Astrocyte of the spinal cord (primary cell): ENCODE measurements around the gene UBAP2L.
"Not testable (repeated sequence)": the region's sequence is repeated elsewhere in the genome, so short reads cannot be mapped to it uniquely, and the experiment has no call there.

Experiments
- DNase-seq: peaks from one replicate; pipeline ENCODE4 v3.0.0; 2011; ENCODE audit warnings: low read depth, low spot score
- H3K4me3 ChIP-seq: 2 replicates; pipeline ENCODE4 v1.5.1; 2011; ENCODE audit warnings: low read depth, mild to moderate bottlenecking, low read length, moderate library complexity
- in situ Hi-C: cut with HindIII; loops from 2 replicates; pipeline ENCODE4 v1.10.0; 2017; ENCODE audit warnings: low sequenced_read_pairs
- TF ChIP-seq, protein P1 (sequence below): IDR thresholded peaks from 2 replicates; pipeline ENCODE4 v1.5.1; 2012; ENCODE audit warnings: low read depth, mild to moderate bottlenecking, low read length, inconsistent platforms

Gene UBAP2L

DNA sequence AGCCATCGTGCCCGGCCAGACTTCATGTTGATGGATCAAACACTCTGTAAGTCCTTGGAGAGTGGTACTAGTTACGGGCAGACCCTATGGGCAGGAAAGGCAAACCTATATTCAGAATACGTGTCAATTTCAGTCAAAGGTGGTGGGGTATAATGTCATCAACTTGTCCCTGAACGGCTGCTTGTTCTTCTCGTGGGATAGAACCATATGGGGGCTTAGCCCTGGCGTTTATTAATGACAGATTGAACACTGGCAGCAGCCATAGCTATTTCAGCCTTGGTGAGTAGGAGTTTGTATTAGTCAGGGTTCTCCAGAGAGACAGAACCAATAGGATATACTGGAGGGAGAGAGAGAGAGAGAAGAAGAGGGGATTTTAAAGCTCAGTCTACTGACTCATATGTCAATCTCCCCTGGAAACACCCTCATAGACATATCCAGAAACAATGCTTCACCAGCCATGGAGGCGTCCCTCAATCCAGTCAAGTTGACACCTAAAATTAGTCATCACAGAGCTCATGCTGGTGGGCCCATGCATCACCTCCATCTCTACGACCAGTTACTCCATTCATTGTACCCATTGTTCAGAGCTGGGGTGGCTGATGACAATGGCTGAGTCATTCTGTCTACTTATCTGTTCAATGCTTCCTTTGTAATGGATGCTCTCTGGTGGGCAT is 84.0 kb downstream of the UBAP2L start:
- in situ Hi-C loops, result no loop called here
- no peak overlapping the region for H3K4me3 ChIP-seq
- TF ChIP-seq, protein P1, sequence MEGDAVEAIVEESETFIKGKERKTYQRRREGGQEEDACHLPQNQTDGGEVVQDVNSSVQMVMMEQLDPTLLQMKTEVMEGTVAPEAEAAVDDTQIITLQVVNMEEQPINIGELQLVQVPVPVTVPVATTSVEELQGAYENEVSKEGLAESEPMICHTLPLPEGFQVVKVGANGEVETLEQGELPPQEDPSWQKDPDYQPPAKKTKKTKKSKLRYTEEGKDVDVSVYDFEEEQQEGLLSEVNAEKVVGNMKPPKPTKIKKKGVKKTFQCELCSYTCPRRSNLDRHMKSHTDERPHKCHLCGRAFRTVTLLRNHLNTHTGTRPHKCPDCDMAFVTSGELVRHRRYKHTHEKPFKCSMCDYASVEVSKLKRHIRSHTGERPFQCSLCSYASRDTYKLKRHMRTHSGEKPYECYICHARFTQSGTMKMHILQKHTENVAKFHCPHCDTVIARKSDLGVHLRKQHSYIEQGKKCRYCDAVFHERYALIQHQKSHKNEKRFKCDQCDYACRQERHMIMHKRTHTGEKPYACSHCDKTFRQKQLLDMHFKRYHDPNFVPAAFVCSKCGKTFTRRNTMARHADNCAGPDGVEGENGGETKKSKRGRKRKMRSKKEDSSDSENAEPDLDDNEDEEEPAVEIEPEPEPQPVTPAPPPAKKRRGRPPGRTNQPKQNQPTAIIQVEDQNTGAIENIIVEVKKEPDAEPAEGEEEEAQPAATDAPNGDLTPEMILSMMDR, result no peak
- no peak for DNase-seq

DNA sequence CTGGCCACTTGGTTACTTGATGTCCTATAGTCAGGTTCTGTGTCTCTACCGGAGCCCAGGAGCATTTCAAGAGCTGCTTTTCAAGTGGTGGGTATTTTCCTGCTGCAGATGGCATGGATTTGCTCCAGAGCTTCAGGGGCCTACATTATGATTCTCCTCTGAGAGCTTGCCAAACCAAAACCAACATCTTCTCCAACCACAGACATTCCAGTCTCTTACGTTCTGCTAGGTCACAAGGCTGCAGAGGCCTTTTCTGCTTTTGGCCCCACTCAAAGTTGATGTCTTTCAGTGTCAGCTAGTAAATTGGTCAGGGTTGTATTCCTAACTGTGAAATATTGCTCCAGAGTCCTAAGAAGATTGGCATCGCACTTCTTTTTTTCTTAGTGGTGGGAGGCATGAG is 85.4 kb downstream of the UBAP2L start:
- TF ChIP-seq, protein P1, result no peak
- no peak overlapping the region for H3K4me3 ChIP-seq
- in situ Hi-C loops, result no loop called here
- peak; percentile 26 for DNase-seq

DNA sequence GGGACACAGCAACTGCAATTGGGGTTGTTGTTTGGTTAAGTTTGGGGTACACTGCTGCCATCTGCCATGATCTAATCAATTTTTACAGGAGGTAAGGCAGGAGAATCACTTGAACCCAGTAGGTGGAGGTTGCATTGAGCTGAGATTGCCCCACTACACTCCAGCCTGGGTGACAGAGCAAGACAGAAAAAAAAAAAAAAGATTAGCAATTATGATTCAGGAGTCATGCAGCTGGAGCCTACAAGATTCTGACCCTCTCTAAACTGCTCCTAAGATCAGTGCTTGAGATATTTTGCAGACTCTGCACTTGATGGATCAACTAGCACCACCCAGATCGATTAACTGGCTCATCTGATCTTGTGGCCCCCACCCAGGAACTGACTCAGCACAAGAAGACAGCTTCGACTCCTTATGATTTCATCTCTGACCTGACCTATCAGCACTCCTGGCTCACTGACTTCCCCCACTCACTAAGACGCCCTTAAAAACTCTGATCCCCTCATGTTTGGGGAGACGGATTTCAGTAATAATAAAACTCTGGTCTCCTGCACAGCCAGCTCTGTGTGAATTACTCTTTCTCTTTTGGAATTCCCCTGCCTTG is 87.0 kb downstream of the UBAP2L start:
- H3K4me3 ChIP-seq, in situ Hi-C loops, DNase-seq: not testable (repeated sequence)

DNA sequence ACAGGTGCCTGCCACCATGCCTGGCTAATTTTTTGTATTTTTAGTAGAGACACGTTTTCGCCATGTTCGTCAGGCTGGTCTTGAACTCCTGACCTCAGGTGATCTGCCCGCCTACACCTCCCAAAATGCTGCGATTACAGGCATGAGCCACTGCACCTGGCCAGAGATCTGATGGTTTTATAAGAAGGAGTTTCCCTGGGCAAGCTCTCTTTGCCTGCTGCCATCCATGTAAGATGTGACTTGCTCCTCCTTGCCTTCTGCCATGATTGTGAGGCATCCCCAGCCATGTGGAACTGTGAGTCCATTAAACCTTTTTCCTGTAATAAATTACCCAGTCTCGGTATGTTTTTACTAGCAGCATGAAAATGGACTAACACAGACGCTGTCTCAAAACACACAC is 88.4 kb downstream of the UBAP2L start:
- H3K4me3 ChIP-seq, DNase-seq, in situ Hi-C loops: not testable (repeated sequence)

DNA sequence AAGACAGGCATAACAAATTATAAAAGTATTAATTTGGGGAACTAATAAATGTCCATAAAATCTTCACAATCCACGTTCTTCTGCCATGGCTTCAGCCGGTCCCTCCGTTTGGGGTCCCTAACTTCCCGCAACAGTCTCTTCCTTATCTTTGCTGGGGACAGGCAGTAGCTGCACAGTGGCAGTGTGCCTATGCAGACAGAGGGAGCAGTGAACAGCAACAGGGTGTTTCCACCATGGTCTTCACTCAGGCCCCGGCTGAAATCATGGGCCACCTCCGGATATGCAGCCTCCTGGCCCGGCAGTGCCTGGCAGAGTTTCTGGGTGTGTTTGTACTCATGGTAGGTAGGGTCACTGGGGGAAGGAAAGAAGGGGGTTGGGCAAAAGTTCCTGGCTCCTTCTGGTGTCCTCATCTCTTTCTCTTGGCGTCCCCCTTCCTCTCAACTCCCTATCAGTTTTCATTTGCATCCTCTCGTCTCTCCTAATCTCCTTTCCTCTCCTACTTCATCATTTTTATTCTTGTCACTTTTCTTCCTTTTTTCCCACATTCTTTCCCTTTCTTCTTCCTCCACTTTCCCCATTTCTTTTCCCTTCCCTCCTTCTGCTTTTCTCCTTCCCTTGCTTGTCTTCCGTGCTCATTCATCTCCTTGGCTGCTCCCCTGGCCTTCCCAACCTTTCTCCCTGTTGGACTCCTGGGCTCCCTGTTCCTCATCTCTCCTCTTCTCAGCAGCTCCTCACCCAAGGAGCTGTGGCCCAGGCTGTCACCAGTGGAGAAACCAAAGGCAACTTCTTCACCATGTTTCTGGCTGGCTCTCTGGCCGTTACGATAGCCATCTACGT is 91.7 kb downstream of the UBAP2L start:
- H3K4me3 ChIP-seq, DNase-seq, in situ Hi-C loops: not testable (repeated sequence)

DNA sequence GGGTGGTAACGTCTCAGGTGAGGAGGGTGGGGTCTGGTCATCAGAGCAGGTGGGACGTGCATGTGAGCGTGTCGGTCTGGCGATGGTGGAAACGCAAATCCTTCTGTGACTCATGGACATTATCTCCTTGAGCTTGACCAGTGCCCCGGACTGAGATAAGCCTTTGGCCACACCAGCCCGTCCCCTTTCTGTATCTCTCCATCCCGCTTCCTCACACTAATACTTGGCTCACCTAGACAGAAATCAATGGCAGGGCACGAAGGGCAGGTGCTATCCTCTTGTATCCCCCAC is 92.3 kb downstream of the UBAP2L start:
- no peak for DNase-seq
- in situ Hi-C loops, result no loop called here
- H3K4me3 ChIP-seq, result no peak overlapping the region
- TF ChIP-seq, protein P1, result no peak

DNA sequence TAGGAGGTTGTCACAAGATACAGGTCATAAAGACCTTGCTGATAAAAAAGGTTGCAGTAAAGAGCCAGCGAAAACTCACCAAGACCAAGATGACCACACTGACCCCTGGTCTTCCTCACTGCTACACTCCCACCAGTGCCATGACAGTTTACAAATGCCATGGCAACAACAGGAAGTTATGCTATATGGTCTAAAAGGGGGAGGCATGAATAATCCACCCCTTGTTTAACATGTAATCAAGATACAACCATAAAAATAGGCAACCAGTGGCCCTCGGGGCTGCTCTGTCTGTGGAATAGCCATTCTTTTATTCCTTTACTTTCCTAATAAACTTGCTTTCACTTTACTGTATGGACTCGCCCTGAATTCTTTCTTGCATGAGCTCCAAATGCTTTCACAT is 93.5 kb downstream of the UBAP2L start:
- DNase-seq, H3K4me3 ChIP-seq, in situ Hi-C loops: not testable (repeated sequence)

DNA sequence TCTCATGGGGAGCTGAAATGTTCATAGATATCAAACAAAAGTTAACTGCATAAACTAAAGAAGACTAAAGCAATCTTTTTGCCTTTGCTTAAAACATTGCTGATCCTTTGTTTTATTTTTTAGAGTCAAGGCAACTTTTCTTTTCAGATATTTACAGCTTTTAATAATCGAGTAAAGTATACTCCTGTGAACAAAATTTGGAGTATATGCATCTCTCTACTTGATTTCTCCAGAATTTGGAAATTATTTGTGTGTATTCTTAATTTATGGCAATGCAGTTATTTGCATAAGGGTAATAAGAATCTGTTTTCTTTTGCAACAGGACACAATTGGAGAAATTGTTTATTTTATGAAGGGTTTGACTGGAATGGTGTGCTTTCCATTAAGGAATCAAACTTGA is 95.9 kb downstream of the UBAP2L start:
- TF ChIP-seq, protein P1, result no peak
- in situ Hi-C loops, result no loop called here
- no peak for DNase-seq
- no peak overlapping the region for H3K4me3 ChIP-seq
